A549 (cell line): Measurements from ENCODE around the gene LRRC3.

Experiments
- CTCF ChIP-seq: fragments of >200 bp; sonication (Bioruptor Twin); formaldehyde crosslinking; IDR thresholded peaks from 3 replicates; pipeline ENCODE4 v1.5.1; 2016
- MAFK ChIP-seq: fragments of 450-650 bp; IDR thresholded peaks from 2 replicates; pipeline ENCODE4 v1.6.1; 2014; ENCODE audit not compliant: partially characterized antibody
- PBX3 ChIP-seq: IDR thresholded peaks from 2 replicates; pipeline ENCODE4 v1.6.1; 2012
- ZNF302 ChIP-seq: fragments of 250-450 bp; sonication (Bioruptor Pico); IDR thresholded peaks from 2 replicates; pipeline ENCODE4 v1.9.0; 2021; ENCODE audit warnings: inconsistent platforms, mild to moderate bottlenecking, moderate library complexity
- TF ChIP-seq, protein P1 (sequence below): fragments of 450-650 bp; IDR thresholded peaks from 2 replicates; pipeline ENCODE4 v1.6.1; 2014; ENCODE audit warnings: antibody characterized with exemption

GRCh38 chr21:44464351-44464750 is 9.0 kb downstream of the LRRC3 start:
- TF ChIP-seq MAFK (no peak), CTCF (no peak), ZNF302 (no peak), PBX3 (no peak)
- TF ChIP-seq, protein P1, sequence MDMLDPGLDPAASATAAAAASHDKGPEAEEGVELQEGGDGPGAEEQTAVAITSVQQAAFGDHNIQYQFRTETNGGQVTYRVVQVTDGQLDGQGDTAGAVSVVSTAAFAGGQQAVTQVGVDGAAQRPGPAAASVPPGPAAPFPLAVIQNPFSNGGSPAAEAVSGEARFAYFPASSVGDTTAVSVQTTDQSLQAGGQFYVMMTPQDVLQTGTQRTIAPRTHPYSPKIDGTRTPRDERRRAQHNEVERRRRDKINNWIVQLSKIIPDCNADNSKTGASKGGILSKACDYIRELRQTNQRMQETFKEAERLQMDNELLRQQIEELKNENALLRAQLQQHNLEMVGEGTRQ: no peak
